Epithelial cell of esophagus (primary cell): ENCODE results near the gene PEMT.

Experiments used
- DNase-seq: peaks from one replicate; pipeline ENCODE4 v3.0.0; 2010; ENCODE audit warnings: low read depth
- H3K4me3 ChIP-seq: 2 replicates; pipeline ENCODE4 v1.5.1; 2011; ENCODE audit warnings: mild to moderate bottlenecking, low read length, control low read depth
- TF ChIP-seq, protein P1 (sequence below): IDR thresholded peaks from 2 replicates; pipeline ENCODE4 v1.5.1; 2011; ENCODE audit warnings: low read depth, mild to moderate bottlenecking, low read length, control low read depth, inconsistent platforms; ENCODE audit not compliant: insufficient read depth; ENCODE audit errors: missing control alignments

The PEMT gene

DNA sequence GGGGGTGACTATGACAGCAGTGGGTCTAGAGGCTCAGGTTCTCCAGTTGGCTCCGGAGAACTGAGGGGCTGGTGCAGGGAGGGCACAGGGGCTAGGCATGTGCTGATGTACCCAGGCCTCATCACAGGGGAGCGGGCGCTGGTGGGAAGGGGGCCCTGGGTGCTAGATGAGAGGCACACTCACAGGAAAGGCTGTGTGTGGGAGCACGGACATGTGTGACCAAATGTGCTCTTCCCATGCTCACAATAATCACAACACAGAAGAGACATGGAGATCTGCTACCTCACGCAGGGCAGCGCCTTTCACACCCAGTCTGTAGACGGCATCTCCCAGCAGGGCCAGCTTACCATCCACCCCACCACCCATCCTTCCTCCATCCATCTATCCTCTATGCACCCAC, 77.9 kb downstream of the PEMT start:
- no peak overlapping the region for H3K4me3 ChIP-seq
- TF ChIP-seq, protein P1, sequence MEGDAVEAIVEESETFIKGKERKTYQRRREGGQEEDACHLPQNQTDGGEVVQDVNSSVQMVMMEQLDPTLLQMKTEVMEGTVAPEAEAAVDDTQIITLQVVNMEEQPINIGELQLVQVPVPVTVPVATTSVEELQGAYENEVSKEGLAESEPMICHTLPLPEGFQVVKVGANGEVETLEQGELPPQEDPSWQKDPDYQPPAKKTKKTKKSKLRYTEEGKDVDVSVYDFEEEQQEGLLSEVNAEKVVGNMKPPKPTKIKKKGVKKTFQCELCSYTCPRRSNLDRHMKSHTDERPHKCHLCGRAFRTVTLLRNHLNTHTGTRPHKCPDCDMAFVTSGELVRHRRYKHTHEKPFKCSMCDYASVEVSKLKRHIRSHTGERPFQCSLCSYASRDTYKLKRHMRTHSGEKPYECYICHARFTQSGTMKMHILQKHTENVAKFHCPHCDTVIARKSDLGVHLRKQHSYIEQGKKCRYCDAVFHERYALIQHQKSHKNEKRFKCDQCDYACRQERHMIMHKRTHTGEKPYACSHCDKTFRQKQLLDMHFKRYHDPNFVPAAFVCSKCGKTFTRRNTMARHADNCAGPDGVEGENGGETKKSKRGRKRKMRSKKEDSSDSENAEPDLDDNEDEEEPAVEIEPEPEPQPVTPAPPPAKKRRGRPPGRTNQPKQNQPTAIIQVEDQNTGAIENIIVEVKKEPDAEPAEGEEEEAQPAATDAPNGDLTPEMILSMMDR: no peak
- no peak for DNase-seq

DNA sequence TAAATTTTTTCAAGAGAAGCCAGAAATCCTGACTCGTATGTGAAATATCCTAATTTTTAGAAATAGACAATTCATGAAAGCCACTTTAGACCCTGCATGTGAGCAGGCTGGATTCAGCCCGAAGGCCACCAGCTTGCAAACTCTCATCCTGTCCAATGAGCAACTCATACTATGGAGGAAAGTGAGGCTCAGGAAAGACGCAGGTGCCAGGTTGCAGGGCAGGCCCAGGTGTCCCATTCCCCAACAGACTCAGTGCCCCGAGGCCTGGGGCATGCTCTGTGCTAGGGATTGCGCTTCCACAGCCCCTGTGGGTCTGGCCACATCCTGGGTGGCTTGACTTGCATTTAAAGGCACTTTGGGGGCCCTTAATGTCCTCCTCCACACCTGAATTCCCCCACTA, 78.6 kb downstream of the PEMT start:
- DNase-seq: no peak
- H3K4me3 ChIP-seq: no peak overlapping the region
- TF ChIP-seq, protein P1: no peak

DNA sequence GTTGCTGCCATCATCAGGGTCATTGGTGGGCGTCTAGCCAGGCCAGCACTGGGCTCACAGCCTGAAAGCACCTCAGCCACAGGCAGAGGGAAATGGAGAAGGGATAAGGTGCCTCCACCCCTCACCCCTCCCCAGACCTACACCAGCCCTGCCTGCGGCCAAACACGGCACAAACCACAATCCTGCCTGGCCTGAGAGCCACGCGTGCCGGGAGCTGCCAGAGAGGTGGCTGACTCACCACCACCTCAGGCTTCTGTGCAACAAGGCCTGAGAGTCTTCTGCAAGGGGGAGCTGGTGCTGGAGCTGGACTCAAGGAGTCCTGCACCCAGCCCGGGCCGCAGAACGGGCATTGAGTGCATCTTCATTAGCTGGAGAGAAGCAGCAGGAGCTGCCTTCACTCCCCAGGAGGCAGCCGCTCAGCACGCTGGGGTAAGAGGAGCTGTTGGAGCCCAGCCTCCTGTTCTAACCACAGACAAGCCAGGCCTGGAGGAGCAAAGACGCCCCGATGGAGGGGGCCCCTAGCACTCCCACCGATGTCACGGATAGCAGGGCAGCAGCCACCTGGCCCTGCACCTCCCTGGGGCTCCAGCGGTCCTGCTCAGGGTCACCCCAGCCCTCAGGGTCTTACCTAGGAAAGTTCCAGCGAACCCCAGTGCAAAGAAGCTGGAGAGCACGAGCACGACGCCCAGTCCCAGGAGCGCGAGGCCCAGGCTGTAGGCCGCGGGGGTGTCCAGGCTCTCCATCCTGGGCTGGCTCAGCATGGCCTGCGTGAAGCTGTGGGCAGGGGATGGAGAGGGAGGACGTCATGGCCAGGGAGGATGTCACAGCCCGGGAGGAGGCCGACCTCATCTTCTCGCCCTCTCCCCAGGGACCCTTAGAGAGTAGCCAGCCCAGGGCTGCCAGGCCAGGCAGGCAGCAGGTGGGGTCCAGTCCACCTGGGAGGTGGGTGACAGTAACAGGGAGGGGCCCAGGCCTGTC, 79.3 kb downstream of the PEMT start:
- H3K4me3 ChIP-seq: no peak overlapping the region
- peak; percentile 90 for DNase-seq
- TF ChIP-seq, protein P1: no peak

DNA sequence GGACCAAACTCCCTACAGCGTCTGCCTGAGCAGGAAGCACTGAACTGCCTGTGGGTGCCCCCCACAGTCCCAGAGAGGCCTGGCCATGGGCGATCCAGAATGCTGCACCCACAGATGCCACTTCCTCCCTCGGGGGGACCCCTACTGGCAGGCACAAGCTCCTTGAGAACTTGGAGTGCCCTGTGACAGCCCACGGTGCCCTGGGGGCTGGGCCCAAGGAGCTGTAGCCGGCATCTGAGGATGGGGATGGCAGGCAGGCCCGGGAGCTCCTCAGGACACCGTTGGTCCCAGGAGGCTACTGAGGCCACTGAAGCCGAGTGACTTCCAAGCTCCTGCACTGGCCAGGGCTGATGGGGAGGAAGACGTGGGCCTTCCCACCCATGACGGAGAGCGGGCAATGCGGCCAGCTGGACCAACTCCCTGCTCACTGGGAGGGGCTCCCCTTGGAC, 80.2 kb downstream of the PEMT start:
- no peak overlapping the region for H3K4me3 ChIP-seq
- no peak for DNase-seq
- TF ChIP-seq, protein P1: no peak

DNA sequence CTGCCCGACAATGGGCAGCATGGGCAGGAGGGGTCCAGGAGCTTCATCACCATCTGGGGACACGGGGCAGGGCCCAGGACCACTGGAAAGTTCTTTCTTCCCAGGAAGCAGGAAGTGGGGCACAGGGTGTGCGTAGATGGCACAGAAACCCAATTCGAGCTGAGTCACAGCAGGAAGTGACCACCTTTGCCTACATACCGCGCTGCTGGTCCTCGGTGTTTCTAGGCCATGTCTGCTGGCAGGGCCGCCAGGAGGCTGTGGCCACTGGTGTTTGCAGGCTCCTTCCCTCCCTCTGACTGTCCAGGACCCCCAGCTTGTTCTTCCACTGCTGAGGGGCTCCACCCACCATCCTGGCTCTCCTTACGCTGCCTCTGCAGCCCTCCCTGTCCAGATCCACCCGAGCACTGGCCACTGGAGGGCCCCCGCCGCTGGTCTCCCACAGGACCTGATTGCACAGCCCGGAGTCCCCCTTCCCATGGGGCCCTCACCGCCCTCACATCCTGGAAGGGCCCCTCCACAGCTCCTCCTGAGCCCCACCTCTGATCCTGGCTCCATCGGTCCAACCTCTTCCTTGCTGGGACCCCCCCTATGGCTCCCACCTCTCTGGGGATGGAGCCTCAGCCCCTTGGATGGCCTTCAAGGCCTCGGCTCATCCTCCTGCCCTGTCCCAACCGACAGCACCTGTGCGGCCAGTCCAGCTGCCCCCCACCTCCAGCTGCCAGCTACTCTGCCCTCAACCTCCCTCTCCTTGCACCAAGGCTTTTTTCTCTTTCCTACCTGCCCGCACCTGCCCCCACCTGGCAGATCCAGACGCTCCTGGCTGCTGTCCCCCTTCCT, 80.8 kb downstream of the PEMT start:
- H3K4me3 ChIP-seq: no peak overlapping the region
- TF ChIP-seq, protein P1: no peak
- peak; percentile 26 for DNase-seq

DNA sequence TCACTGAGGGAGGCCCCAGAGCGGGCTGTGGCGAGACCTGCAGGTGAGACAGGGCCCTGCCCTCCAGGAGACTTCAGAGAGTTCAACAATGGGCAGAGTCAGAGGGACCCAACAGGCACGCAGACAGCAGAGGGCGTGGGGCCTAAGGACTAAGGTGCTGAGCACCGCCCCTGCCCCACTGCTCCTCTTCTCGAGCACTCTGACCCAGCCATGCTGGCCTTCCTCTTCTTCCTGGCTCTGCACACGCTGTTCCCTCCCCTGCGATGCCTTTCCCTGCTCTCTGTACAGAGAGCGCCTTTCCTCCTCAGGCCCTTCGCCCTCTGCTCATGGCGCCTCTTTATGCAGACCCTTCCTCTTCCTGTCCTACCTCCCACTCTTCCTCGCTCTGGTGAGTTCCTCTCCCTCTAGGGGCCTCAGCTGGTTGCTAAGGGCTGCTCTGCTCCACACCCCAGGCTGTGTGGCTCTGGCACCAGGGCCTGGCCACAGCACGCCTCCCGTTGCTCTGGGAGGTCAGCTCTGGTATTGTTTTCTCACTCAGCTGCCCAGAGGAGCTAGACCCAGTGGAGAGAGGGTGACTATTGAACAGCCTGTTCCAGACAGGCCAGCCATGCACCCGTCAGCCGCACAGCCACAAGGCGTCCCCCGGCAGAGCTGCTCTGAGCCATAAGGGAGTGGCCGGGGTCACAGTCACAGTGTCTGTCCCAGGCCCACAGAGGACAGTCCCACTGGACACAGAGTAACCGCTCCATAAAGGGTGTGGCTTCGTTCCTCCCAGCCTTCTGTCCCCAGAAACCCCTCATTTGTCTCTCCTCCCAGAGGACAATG, 81.7 kb downstream of the PEMT start:
- DNase-seq: no peak
- no peak overlapping the region for H3K4me3 ChIP-seq
- TF ChIP-seq, protein P1: no peak
